ENCODE data around the gene DSCAML1.

The DSCAML1 gene

GRCh38 chr11:117532568-117532967 is 264.4 kb downstream of the DSCAML1 start:
- no peak for DNase-seq
- H3K9me3 ChIP-seq, result no peaks in the 10 kb centered on the region
- H3K4me3 ChIP-seq (ENCODE audit: low read depth, low read length), result no peak overlapping the region
- H3K27me3 ChIP-seq, result no peaks in the 10 kb centered on the region
- TF ChIP-seq CTCF (IDR thresholded peaks at IDR 0.05; ENCODE audit: low read depth, low read length), result no peak
- H3K4me1 ChIP-seq, result peaks cover 4% of the 10 kb centered on the region; the same call in 1 of the 2 replicates
- H3K36me3 ChIP-seq, result no peaks in the 10 kb centered on the region

- H3K4me1 ChIP-seq, result peaks cover 2% of the 10 kb centered on the region
- no peaks in the 10 kb centered on the region for H3K27me3 ChIP-seq
- no peak for DNase-seq
- no peak overlapping the region for H3K4me3 ChIP-seq (ENCODE audit: low read depth, low read length)
- no peaks in the 10 kb centered on the region for H3K36me3 ChIP-seq
- no peaks in the 10 kb centered on the region for H3K9me3 ChIP-seq
- TF ChIP-seq CTCF (IDR thresholded peaks at IDR 0.05; ENCODE audit: low read depth, low read length), result no peak
Measured at GRCh38 chr11:117529816-117530215, 267.2 kb downstream of the DSCAML1 start.

- Histone ChIP-seq H3K9me3 (no peaks in the 10 kb centered on the region), H3K4me3 (ENCODE audit: low read depth, low read length) (no peak overlapping the region), H3K27me3 (no peaks in the 10 kb centered on the region), H3K36me3 (no peaks in the 10 kb centered on the region), H3K4me1 (peaks cover 11% of the 10 kb centered on the region)
- TF ChIP-seq CTCF (IDR thresholded peaks at IDR 0.05; ENCODE audit: low read depth, low read length), result no peak
- DNase-seq, result no peak
Measured at GRCh38 chr11:117528097-117528721, 268.8 kb downstream of the DSCAML1 start.

GRCh38 chr11:117527271-117527670 is 269.7 kb downstream of the DSCAML1 start:
- no peak for DNase-seq
- no peak for TF ChIP-seq CTCF (IDR thresholded peaks at IDR 0.05; ENCODE audit: low read depth, low read length)
- H3K27me3 ChIP-seq, result no peaks in the 10 kb centered on the region

GRCh38 chr11:117525866-117526542 is 271.0 kb downstream of the DSCAML1 start:
- H3K4me1 ChIP-seq, result peaks cover 11% of the 10 kb centered on the region
- no peaks in the 10 kb centered on the region for H3K36me3 ChIP-seq
- DNase-seq, result no peak
- H3K27me3 ChIP-seq, result no peaks in the 10 kb centered on the region
- H3K9me3 ChIP-seq, result no peaks in the 10 kb centered on the region
- no peak overlapping the region for H3K4me3 ChIP-seq (ENCODE audit: low read depth, low read length)
- TF ChIP-seq CTCF (IDR thresholded peaks at IDR 0.05; ENCODE audit: low read depth, low read length), result no peak

More at GRCh38 chr11:117527271-117527670, 269.7 kb downstream of the DSCAML1 start:
- H3K4me1 ChIP-seq, result peaks cover 11% of the 10 kb centered on the region
- no peak overlapping the region for H3K4me3 ChIP-seq (ENCODE audit: low read depth, low read length)
- H3K9me3 ChIP-seq, result no peaks in the 10 kb centered on the region
- no peaks in the 10 kb centered on the region for H3K36me3 ChIP-seq
